SK-N-SH (cell line): ENCODE results near the gene PTPRG. TPM values are rescaled to one million over a fixed set of nuclear protein-coding genes. Genes with fewer than 3 reads are reported as not detected.

Experiments
- CTCF ChIA-PET: fragments of 300-600, 350-600 bp; formaldehyde crosslinking; extraction: SDS; loops from one replicate; lab custom pipeline; 2021; lab: Yijun Ruan, JAX
- POLR2A ChIA-PET: fragments of 350-600 bp; sonication (Branson Sonifier 250); formaldehyde crosslinking; extraction: SDS; loops from one replicate; lab custom pipeline; 2020; ENCODE audit warnings: antibody characterized with exemption, inconsistent platforms; lab: Yijun Ruan, JAX
- DNase-seq: peaks from one replicate; pipeline ENCODE4 v3.0.0; 2012
- H2AFZ ChIP-seq: fragments of 200-600 bp; sonication (generic); 2 replicates; pipeline ENCODE4 v1.8.1; 2016; ENCODE audit warnings: antibody characterized with exemption, mild to moderate bottlenecking, low read depth
- H3F3A ChIP-seq: fragments of 200-600 bp; sonication (generic); replicated peaks from 2 replicates; pipeline ENCODE3; 2016; ENCODE audit warnings: antibody characterized with exemption, mild to moderate bottlenecking; ENCODE audit not compliant: insufficient read depth
- H3K27ac ChIP-seq, 2 experiments: fragments of 200-500 bp in 1 of 2; fragments of 200-600 bp in 1 of 2; sonication (Bioruptor generic) in 1 of 2; sonication (generic), shearing (Covaris generic) in 1 of 2; 2 replicates each; pipeline versions ENCODE4 v1.5.1 to v1.6.1; 2014 to 2016; ENCODE audit warnings: low read depth in 2 of 2, inconsistent platforms in 1 of 2, low read length in 1 of 2, mild to moderate bottlenecking in 1 of 2, mixed read lengths in 1 of 2
- H3K27me3 ChIP-seq: fragments of 200-600 bp; sonication (generic), shearing (Covaris generic); 2 replicates; pipeline ENCODE4 v1.6.1; 2016; ENCODE audit warnings: mixed run types; ENCODE audit not compliant: insufficient read depth
- H3K36me3 ChIP-seq, 2 experiments: fragments of 200-500 bp in 1 of 2; fragments of 200-600 bp in 1 of 2; sonication (Bioruptor generic) in 1 of 2; sonication (generic) in 1 of 2; replicated peaks in 1 of 2; 2 replicates each; pipeline versions ENCODE3 to v1.5.1; 2014 to 2016; ENCODE audit warnings: low read length in 1 of 2, mild to moderate bottlenecking in 1 of 2; ENCODE audit not compliant: insufficient read depth in 2 of 2, control insufficient read depth in 1 of 2
- H3K4me1 ChIP-seq, 2 experiments: fragments of 200-500 bp in 1 of 2; fragments of 200-600 bp in 1 of 2; sonication (Bioruptor generic) in 1 of 2; sonication (generic), shearing (Covaris generic) in 1 of 2; 2 replicates each; pipeline versions ENCODE4 v1.5.1 to v1.6.1; 2014 to 2016; ENCODE audit warnings: low read depth in 1 of 2, low read length in 1 of 2, mixed run types in 1 of 2; ENCODE audit not compliant: insufficient read depth in 2 of 2, control insufficient read depth in 1 of 2
- H3K4me2 ChIP-seq: fragments of 200-600 bp; sonication (generic), shearing (Covaris generic); 2 replicates; pipeline ENCODE4 v1.6.1; 2017; ENCODE audit warnings: mixed run types
- H3K4me3 ChIP-seq, 2 experiments: fragments of 200-500 bp in 1 of 2; fragments of 200-600 bp in 1 of 2; sonication (Bioruptor generic) in 1 of 2; sonication (generic), shearing (Covaris generic) in 1 of 2; 2 replicates each; pipeline versions ENCODE4 v1.5.1 to v1.8.1; 2014 to 2016; ENCODE audit warnings: low read depth in 2 of 2, inconsistent platforms in 1 of 2, low read length in 1 of 2, mild to moderate bottlenecking in 1 of 2, mixed read lengths in 1 of 2, moderate library complexity in 1 of 2
- H3K79me2 ChIP-seq: fragments of 200-600 bp; sonication (generic); 2 replicates; pipeline ENCODE4 v1.8.1; 2017; ENCODE audit warnings: mild to moderate bottlenecking; ENCODE audit not compliant: insufficient read depth
- H3K9ac ChIP-seq: fragments of 200-600 bp; sonication (generic); 2 replicates; pipeline ENCODE4 v1.6.1; 2017; ENCODE audit warnings: mixed run types
- H3K9me2 ChIP-seq: fragments of 200-600 bp; sonication (generic); 2 replicates; pipeline ENCODE4 v1.6.1; 2017; ENCODE audit warnings: mixed run types
- H3K9me3 ChIP-seq: fragments of 200-600 bp; sonication (generic); 2 replicates; pipeline ENCODE4 v1.6.1; 2017; ENCODE audit warnings: mixed run types, mild to moderate bottlenecking, moderate library complexity
- H4K20me1 ChIP-seq: fragments of 200-600 bp; sonication (generic); 2 replicates; pipeline ENCODE4 v1.6.1; 2017; ENCODE audit warnings: mild to moderate bottlenecking, mixed run types; ENCODE audit not compliant: insufficient read depth
- CHD2 ChIP-seq: fragments of 150-350 bp; IDR thresholded peaks from 2 replicates; pipeline ENCODE4 v1.6.1; 2018; ENCODE audit warnings: low read length; ENCODE audit not compliant: partially characterized antibody
- ELF1 ChIP-seq: IDR thresholded peaks from 2 replicates; pipeline ENCODE4 v1.4.0; 2012
- EP300 ChIP-seq, 2 experiments: IDR thresholded peaks; 2 replicates each; pipeline versions ENCODE4 v1.4.0 to v1.6.1; 2012; ENCODE audit warnings: borderline replicate concordance in 1 of 2, low read depth in 1 of 2, low read length in 1 of 2
- EZH2phosphoT487 ChIP-seq: fragments of 200-600 bp; sonication (generic); IDR thresholded peaks from 2 replicates; pipeline ENCODE4 v1.6.1; 2017; ENCODE audit warnings: low read depth, mixed run types, mild to moderate bottlenecking, antibody characterized with exemption, moderate library complexity, borderline replicate concordance
- FOSL2 ChIP-seq: IDR thresholded peaks from 2 replicates; pipeline ENCODE4 v1.4.0; 2012; ENCODE audit warnings: low read depth, mild to moderate bottlenecking, moderate library complexity, borderline replicate concordance
- FOXJ3 ChIP-seq: sonication (generic); formaldehyde crosslinking; IDR thresholded peaks from 2 replicates; pipeline ENCODE4 v1.5.1; 2020; ENCODE audit warnings: mild to moderate bottlenecking, missing genetic modification reagents
- MEF2A ChIP-seq: IDR thresholded peaks from 2 replicates; pipeline ENCODE4 v1.4.0; 2012; ENCODE audit warnings: low read depth, borderline replicate concordance
- MXI1 ChIP-seq: IDR thresholded peaks from 2 replicates; pipeline ENCODE4 v1.6.1; 2012; ENCODE audit warnings: mild to moderate bottlenecking, low read depth, low read length, improper control_type of control experiment
- NRF1 ChIP-seq: IDR thresholded peaks from 2 replicates; pipeline ENCODE4 v1.6.1; 2012; ENCODE audit warnings: low read depth, mild to moderate bottlenecking, low read length
- POLR2AphosphoS5 ChIP-seq: IDR thresholded peaks from 2 replicates; pipeline ENCODE4 v1.6.1; 2012; ENCODE audit warnings: low read depth, low read length
- RAD21 ChIP-seq: IDR thresholded peaks from 2 replicates; pipeline ENCODE4 v1.6.1; 2012; ENCODE audit warnings: mild to moderate bottlenecking, low read length
- RCOR1 ChIP-seq: fragments of 150-350 bp; IDR thresholded peaks from 2 replicates; pipeline ENCODE4 v1.6.1; 2017; ENCODE audit warnings: antibody characterized with exemption, low read length
- TAF1 ChIP-seq: IDR thresholded peaks from 2 replicates; pipeline ENCODE4 v1.6.1; 2012; ENCODE audit warnings: low read depth, mild to moderate bottlenecking, low read length, moderate library complexity, borderline replicate concordance
- TEAD4 ChIP-seq: IDR thresholded peaks from 2 replicates; pipeline ENCODE4 v1.4.0; 2012; ENCODE audit warnings: mild to moderate bottlenecking, borderline replicate concordance; ENCODE audit not compliant: insufficient read depth
- YY1 ChIP-seq: IDR thresholded peaks from 2 replicates; pipeline ENCODE4 v1.4.0; 2012; ENCODE audit warnings: low read depth, mild to moderate bottlenecking
- WGBS: methylation state at CpG from one replicate; pipeline ENCODE4 v1.1.6; 2017; ENCODE audit warnings: low lambda C conversion rate; 5-methylcytosine and 5-hydroxymethylcytosine counted together
- polyA plus RNA-seq, 3 experiments: library from polyadenylated mRNA; depleted of rRNA; stranded (reverse); fragments of >200 nt; gene quantifications; 2 replicates each; pipeline ENCODE4 v1.2.3, GENCODE V29; 2012
- TF ChIP-seq, protein P1 (sequence below): fragments of 150-350 bp; IDR thresholded peaks from 2 replicates; pipeline ENCODE4 v1.6.1; 2017; ENCODE audit warnings: antibody characterized with exemption, low read length, low read depth, borderline replicate concordance
- TF ChIP-seq, protein P2 (sequence below): IDR thresholded peaks from 2 replicates; pipeline ENCODE4; 2012
- TF ChIP-seq, protein P3 (sequence below): fragments of 150-350 bp; IDR thresholded peaks from 2 replicates; pipeline ENCODE4 v1.6.1; 2016; ENCODE audit warnings: mild to moderate bottlenecking, low read depth, low read length

PTPRG gene
- polyA plus RNA-seq, 1 of the 3 experiments (the other 2 are of a cell fraction), result 14.1 TPM

DNA sequence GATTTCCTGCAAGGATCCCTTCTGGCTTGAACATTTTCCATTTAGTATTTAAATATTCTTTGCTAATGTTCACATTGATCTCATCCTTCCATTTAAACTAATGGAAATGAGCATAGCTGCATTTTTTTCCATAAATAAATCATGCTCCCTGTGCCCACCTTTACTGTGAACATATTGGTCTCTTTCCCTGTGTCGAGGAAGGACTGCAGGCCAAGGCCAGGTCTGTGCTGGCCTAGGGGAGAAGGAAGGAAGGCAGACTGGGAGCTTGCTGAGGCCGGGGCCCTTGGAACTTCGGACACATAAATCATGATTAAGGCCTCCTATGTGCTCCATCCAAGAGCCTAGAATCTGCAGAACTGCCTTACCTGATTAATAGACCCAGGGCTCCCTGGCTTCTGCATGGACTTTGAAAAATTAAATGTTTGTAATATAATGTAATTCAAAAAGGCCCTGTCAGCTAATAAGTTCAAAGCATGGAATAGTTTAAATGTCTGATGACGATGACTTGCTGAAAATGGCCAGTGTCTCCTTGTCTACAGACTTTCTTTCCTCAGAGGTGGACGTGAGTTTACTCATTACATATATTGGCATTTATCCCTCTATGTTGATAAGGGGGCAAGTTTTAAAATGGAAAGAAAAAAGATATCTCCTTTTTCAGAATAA, 636.1 kb downstream of the PTPRG start (continued):
- TF ChIP-seq POLR2AphosphoS5 (no peak), FOSL2 (no peak), RCOR1 (no peak), NRF1 (no peak)
- TF ChIP-seq, all 33 proteins: peak for 0

DNA sequence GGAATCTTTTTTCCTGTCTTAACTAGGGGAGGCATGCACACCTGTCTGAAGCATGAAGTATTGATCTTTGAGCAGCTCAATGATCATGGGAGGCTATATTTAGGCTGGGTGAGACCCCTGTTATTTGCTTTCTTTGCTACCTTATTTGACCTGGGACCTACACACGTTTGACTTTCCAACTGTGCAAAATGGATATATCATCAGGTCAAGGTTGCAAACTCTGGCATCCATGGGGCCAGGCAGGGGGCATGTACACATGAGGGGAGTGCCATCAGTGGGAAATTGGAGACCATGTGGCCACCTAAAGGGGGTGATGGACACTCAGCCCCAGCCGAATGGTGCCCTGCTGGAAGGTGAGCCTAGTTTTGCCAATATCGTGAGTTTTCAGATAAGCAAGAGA, 637.8 kb downstream of the PTPRG start:
- Histone ChIP-seq H3K9ac (no peak overlapping the region), H3K27ac (no peak overlapping the region), H3K9me3 (no peaks in the 10 kb centered on the region), H3K4me3 (no peak overlapping the region), H3K36me3 (peaks cover 4% of the 10 kb centered on the region in 2 experiments), H3K79me2 (no peaks in the 10 kb centered on the region), H3K9me2 (no peaks in the 10 kb centered on the region), H3F3A (peaks cover 4% of the 10 kb centered on the region), H3K4me2 (no peak overlapping the region), H3K27me3 (no peaks in the 10 kb centered on the region), H2AFZ (no peak overlapping the region), H4K20me1 (no peaks in the 10 kb centered on the region), H3K4me1 (no peaks in the 10 kb centered on the region)
- POLR2A ChIA-PET, result interaction anchor here (0.8 kb wide), 1 partner anchor 120 kb away, joined by 3 read pairs; no protein-coding TSS in a partner anchor
- TF ChIP-seq MXI1 (no peak), TAF1 (no peak), CHD2 (no peak), MEF2A (no peak), RAD21 (no peak), FOXJ3 (CRISPR knock-in tag) (no peak), RCOR1 (no peak), TEAD4 (no peak), POLR2AphosphoS5 (no peak), ELF1 (no peak), YY1 (no peak), EZH2phosphoT487 (no peak), EP300 (IDR thresholded peaks at IDR 0.05; ENCODE audit: borderline replicate concordance in 1 of 2, low read depth in 1 of 2, low read length in 1 of 2) (no peak)
- TF ChIP-seq, protein P1, sequence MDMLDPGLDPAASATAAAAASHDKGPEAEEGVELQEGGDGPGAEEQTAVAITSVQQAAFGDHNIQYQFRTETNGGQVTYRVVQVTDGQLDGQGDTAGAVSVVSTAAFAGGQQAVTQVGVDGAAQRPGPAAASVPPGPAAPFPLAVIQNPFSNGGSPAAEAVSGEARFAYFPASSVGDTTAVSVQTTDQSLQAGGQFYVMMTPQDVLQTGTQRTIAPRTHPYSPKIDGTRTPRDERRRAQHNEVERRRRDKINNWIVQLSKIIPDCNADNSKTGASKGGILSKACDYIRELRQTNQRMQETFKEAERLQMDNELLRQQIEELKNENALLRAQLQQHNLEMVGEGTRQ, result no peak
- TF ChIP-seq, protein P2, sequence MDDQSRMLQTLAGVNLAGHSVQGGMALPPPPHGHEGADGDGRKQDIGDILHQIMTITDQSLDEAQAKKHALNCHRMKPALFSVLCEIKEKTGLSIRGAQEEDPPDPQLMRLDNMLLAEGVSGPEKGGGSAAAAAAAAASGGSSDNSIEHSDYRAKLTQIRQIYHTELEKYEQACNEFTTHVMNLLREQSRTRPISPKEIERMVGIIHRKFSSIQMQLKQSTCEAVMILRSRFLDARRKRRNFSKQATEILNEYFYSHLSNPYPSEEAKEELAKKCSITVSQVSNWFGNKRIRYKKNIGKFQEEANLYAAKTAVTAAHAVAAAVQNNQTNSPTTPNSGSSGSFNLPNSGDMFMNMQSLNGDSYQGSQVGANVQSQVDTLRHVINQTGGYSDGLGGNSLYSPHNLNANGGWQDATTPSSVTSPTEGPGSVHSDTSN, result no peak
- TF ChIP-seq, protein P3, sequence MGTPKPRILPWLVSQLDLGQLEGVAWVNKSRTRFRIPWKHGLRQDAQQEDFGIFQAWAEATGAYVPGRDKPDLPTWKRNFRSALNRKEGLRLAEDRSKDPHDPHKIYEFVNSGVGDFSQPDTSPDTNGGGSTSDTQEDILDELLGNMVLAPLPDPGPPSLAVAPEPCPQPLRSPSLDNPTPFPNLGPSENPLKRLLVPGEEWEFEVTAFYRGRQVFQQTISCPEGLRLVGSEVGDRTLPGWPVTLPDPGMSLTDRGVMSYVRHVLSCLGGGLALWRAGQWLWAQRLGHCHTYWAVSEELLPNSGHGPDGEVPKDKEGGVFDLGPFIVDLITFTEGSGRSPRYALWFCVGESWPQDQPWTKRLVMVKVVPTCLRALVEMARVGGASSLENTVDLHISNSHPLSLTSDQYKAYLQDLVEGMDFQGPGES, result no peak
- WGBS, result 62% methylated on average over 2 of the region's 3 CpGs
- no peak for DNase-seq
- CTCF ChIA-PET, result interaction anchor here (0.7 to 4.9 kb wide), 13 partner anchors 11 to 1086 kb away, joined by 3 to 45 read pairs (median 4); no protein-coding TSS in a partner anchor
